Keratinocyte (primary cell): ENCODE data around the gene TXNDC17.

Experiments
- EZH2 ChIP-seq: IDR thresholded peaks from one replicate; pipeline ENCODE4 v1.6.1; 2012; ENCODE audit warnings: inconsistent platforms, mild to moderate bottlenecking, low read length, moderate library complexity
- TF ChIP-seq, protein P1 (sequence below), 3 experiments: IDR thresholded peaks in 1 of 3; conservative IDR thresholded peaks in 1 of 3; optimal IDR thresholded peaks in 1 of 3; 2 replicates in 2 of 3; 3 replicates in 1 of 3; pipeline versions ENCODE3 to v1.5.1; 2011; ENCODE audit warnings: low read length in 3 of 3, mild to moderate bottlenecking in 3 of 3, moderate library complexity in 2 of 3, control low read depth in 1 of 3, inconsistent platforms in 1 of 3; ENCODE audit not compliant: insufficient read depth in 2 of 3; ENCODE audit errors: extremely low read depth in 1 of 3

- TF ChIP-seq, protein P1, sequence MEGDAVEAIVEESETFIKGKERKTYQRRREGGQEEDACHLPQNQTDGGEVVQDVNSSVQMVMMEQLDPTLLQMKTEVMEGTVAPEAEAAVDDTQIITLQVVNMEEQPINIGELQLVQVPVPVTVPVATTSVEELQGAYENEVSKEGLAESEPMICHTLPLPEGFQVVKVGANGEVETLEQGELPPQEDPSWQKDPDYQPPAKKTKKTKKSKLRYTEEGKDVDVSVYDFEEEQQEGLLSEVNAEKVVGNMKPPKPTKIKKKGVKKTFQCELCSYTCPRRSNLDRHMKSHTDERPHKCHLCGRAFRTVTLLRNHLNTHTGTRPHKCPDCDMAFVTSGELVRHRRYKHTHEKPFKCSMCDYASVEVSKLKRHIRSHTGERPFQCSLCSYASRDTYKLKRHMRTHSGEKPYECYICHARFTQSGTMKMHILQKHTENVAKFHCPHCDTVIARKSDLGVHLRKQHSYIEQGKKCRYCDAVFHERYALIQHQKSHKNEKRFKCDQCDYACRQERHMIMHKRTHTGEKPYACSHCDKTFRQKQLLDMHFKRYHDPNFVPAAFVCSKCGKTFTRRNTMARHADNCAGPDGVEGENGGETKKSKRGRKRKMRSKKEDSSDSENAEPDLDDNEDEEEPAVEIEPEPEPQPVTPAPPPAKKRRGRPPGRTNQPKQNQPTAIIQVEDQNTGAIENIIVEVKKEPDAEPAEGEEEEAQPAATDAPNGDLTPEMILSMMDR (optimal IDR thresholded peaks at IDR 0.05 in 1 of 3, IDR thresholded peaks at IDR 0.05 in 1 of 3, conservative IDR thresholded peaks at IDR 0.05 in 1 of 3; ENCODE audit: extremely low read depth in 1 of 3, insufficient read depth in 2 of 3, low read length in 3 of 3), result no peak
- no peak for TF ChIP-seq EZH2
These were observed 41.5 kb upstream of the TXNDC17 start for GRCh38 chr17:6599364-6599763.
